Heart right ventricle (tissue), 16 donors: ENCODE results near the gene MYO7B. TPM values are rescaled to one million over a fixed set of nuclear protein-coding genes. Genes with fewer than 3 reads are reported as not detected.

Experiments used
- ATAC-seq, 8 donors: fragments of 200-7000 bp; cut with Tn5 transposase; one replicate each; pipeline ENCODE4 v1.9.1; 2020; ENCODE audit warnings: mild to moderate bottlenecking in 8 of 8, moderate library complexity in 8 of 8, moderate number of reproducible peaks in 1 of 8
- DNase-seq, 2 donors: peaks; one replicate each; pipeline ENCODE4 v3.0.0-alpha.2; 2020
- H3K27ac ChIP-seq, 10 donors: fragments of 200-600 bp; sonication (generic) in 2 of 10; one replicate each; pipeline versions ENCODE4 v1.5.0 to v1.8.0; 2020 to 2022; ENCODE audit warnings: mild to moderate bottlenecking in 3 of 10
- H3K27me3 ChIP-seq, 7 donors: fragments of 200-600 bp; one replicate each; pipeline ENCODE4 v1.8.0; 2021 to 2022; ENCODE audit warnings: mild to moderate bottlenecking in 2 of 7
- H3K36me3 ChIP-seq, 9 donors: fragments of 200-600 bp; sonication (generic) in 1 of 9; one replicate each; pipeline versions ENCODE4 v1.5.0 to v1.8.0; 2020 to 2022; ENCODE audit warnings: mild to moderate bottlenecking in 2 of 9
- H3K4me1 ChIP-seq, 9 donors: fragments of 200-600 bp; sonication (generic) in 1 of 9; one replicate each; pipeline versions ENCODE4 v1.5.0 to v1.8.0; 2020 to 2022; ENCODE audit warnings: mild to moderate bottlenecking in 4 of 9
- H3K4me3 ChIP-seq, 10 donors: fragments of 200-600 bp; sonication (generic) in 2 of 10; one replicate each; pipeline versions ENCODE4 v1.5.0 to v1.8.0; 2020 to 2022; ENCODE audit warnings: mild to moderate bottlenecking in 7 of 10, moderate library complexity in 2 of 10
- H3K9me3 ChIP-seq, 11 donors: fragments of 200-600 bp in 10 of 11; sonication (generic) in 2 of 11; one replicate each; pipeline versions ENCODE4 v1.5.0 to v1.8.0; 2013 to 2022; ENCODE audit warnings: mild to moderate bottlenecking in 2 of 11, control low read depth in 1 of 11, moderate library complexity in 1 of 11
- CTCF ChIP-seq, 9 donors: fragments of 200-600 bp; sonication (generic) in 2 of 9; IDR thresholded peaks; one replicate each; pipeline versions ENCODE4 v1.5.0 to v1.8.0; 2021 to 2022; ENCODE audit warnings: antibody characterized with exemption in 9 of 9, mild to moderate bottlenecking in 5 of 9, moderate library complexity in 1 of 9
- WGBS, 2 donors: extraction: QIAGEN DNeasy Blood & Tissue Kit; methylation state at CpG; one replicate each; pipeline ENCODE4 v1.1.7; 2013; ENCODE audit warnings: inconsistent platforms in 1 of 2; 5-methylcytosine and 5-hydroxymethylcytosine counted together
- intact Hi-C, 10 donors: fragments of 100-400 bp; cut with DNase I; formaldehyde crosslinking; loops; one replicate each; pipeline versions ENCODE4 v1.11.1 to v1.14.2; 2022
- polyA plus RNA-seq, 2 donors: library from polyadenylated mRNA; stranded (reverse); fragments of 200-250 nt; gene quantifications; one replicate each; pipeline ENCODE4 v1.2.3, GENCODE V29; 2013
- total RNA-seq, 10 donors: library from RNA; stranded (reverse); fragmentation: NEBNext Ultra II Directional in 3 of 10; extraction: Animal tissue kit (Norgen Biotek cat#: 25700) in 3 of 10; gene quantifications; one replicate each; pipeline versions ENCODE4 v1.2.1 to v1.2.4, GENCODE V29; 2021 to 2023
- donor health status: Arrhythmogenic right ventricular cardiomyopathy.
- donor health status: ischemic (EF 13 %, LVEDD 7.1; RV severe dilation, severe dysfunction).
- donor health status: healthy with polysubstance abuse.
- donor health status: DM: no; HTN: yes; CAD: no.
- donor health status: DM: no; HTN: no; CAD: no.
- donor health status: ischemic (EF 25% LVEDD 6.9; RV normal size, moderate dysfunction).
- donor health status: ischemic (EF 25% LVEDD 5.7; RV mildly dilated, moderate dysfunction).
- donor health status: healthy.
- donor health status: DM: yes; HTN: yes; CAD: no.
- donor health status: Ischemic cardiomyopathy.
- donor health status: ischemic (EF 35%, LVEDD 5.7; RV mildly dilated, moderate dysfunction).
- donor health status: nonischemic (EF 11% LVEDD 7.7; RV severe dilation, severe dysfunction).
- donor health status: DM: yes; HTN: yes; CAD: no.
- donor health status: PGD.
- donor health status: ischemic (EF 29% LVEDD 5.4; RV normal size, mild dysfunction).
- donor health status: nonischemic (EF 23%, LVEDD 6.1; RV moderate dilation, normal function).

MYO7B gene
- total and polyA plus RNA-seq, 12 donors = 0.42 to 2.3 (median 0.90) TPM

GRCh38 chr2:127580167-127581049 lies 44.9 kb downstream of the MYO7B start:
- Histone ChIP-seq H3K4me3 (no peak overlapping the region), H3K27me3 (no peaks in the 10 kb centered on the region), H3K27ac (no peak overlapping the region), H3K9me3 (no peaks in the 10 kb centered on the region), H3K4me1 (peaks cover 0 to 16% (median 14%) of the 10 kb centered on the region in 9 donors), H3K36me3 (no peaks in the 10 kb centered on the region)
- intact Hi-C loops = no loop called here
- 86% methylated on average over 24 of the region's 24 CpGs for WGBS, 2 donors
- no peak for TF ChIP-seq CTCF (IDR thresholded peaks at IDR 0.05)
- ATAC-seq (no peak), DNase-seq (peak in 1 of 2 donors; percentile 0)

GRCh38 chr2:127581050-127581345 lies 45.5 kb downstream of the MYO7B start:
- WGBS, 2 donors = 73 to 80% methylated on average over 4 of the region's 4 CpGs
- TF ChIP-seq CTCF (IDR thresholded peaks at IDR 0.05) = no peak
- ATAC-seq = no peak
- Histone ChIP-seq H3K27me3 (no peaks in the 10 kb centered on the region), H3K4me1 (peaks cover 0 to 12% (median 11%) of the 10 kb centered on the region in 9 donors), H3K9me3 (no peaks in the 10 kb centered on the region), H3K27ac (no peak overlapping the region), H3K36me3 (no peaks in the 10 kb centered on the region), H3K4me3 (no peak overlapping the region)
- intact Hi-C loops = no loop called here
- DNase-seq = no peak

GRCh38 chr2:127581516-127582490 lies 46.3 kb downstream of the MYO7B start:
- Histone ChIP-seq H3K36me3 (no peaks in the 10 kb centered on the region), H3K4me1 (peaks cover 0 to 4% (median 3%) of the 10 kb centered on the region in 9 donors), H3K9me3 (no peaks in the 10 kb centered on the region), H3K27ac (no peak overlapping the region), H3K4me3 (no peak overlapping the region), H3K27me3 (no peaks in the 10 kb centered on the region)
- WGBS, 2 donors = 92 to 94% methylated on average over 21 of the region's 21 CpGs
- DNase-seq (no peak), ATAC-seq (no peak)
- intact Hi-C loops = no loop called here
- TF ChIP-seq CTCF (IDR thresholded peaks at IDR 0.05) = no peak
